NT2/D1 (cell line): ENCODE measurements around the gene ARL6IP5.

Source experiments
- SUZ12 ChIP-seq: IDR thresholded peaks from 2 replicates; pipeline ENCODE4 v1.6.1; 2011; ENCODE audit not compliant: insufficient read length, insufficient read depth; ENCODE audit errors: extremely low read depth
- YY1 ChIP-seq: IDR thresholded peaks from 2 replicates; pipeline ENCODE4 v1.6.1; 2011; ENCODE audit not compliant: insufficient read length, insufficient read depth
- ZNF274 ChIP-seq: IDR thresholded peaks from 2 replicates; pipeline ENCODE4 v1.6.1; 2011; ENCODE audit warnings: mild to moderate bottlenecking, low read depth, low read length

- no peak for TF ChIP-seq ZNF274
- TF ChIP-seq YY1, result no peak
- no peak for TF ChIP-seq SUZ12
These were observed 12.8 kb downstream of the ARL6IP5 start for GRCh38 chr3:69097407-69098086.
